GM18907 (cell line): Measurements from ENCODE around the gene DNAJC30.
"Not testable (repeated sequence)": the region's sequence is repeated elsewhere in the genome, so short reads cannot be mapped to it uniquely, and the experiment has no call there.

Experiments
- ATAC-seq: cut with Tn5 transposase; IDR thresholded peaks from one replicate; pipeline ENCODE4 v1.9.1; 2021; ENCODE audit warnings: mild to moderate bottlenecking, moderate library complexity; ENCODE audit not compliant: unreplicated experiment

Gene DNAJC30

GRCh38 chr7:73683788-73684693, 788 bp upstream of the DNAJC30 start:
- peak; percentile 10 for ATAC-seq

GRCh38 chr7:73682745-73683055, 553 bp downstream of the DNAJC30 start:
- no peak for ATAC-seq

- no peak for ATAC-seq
Measured at GRCh38 chr7:73681031-73681430, 2.2 kb downstream of the DNAJC30 start.

GRCh38 chr7:73680501-73680900, 2.8 kb downstream of the DNAJC30 start:
- no peak for ATAC-seq

DNA sequence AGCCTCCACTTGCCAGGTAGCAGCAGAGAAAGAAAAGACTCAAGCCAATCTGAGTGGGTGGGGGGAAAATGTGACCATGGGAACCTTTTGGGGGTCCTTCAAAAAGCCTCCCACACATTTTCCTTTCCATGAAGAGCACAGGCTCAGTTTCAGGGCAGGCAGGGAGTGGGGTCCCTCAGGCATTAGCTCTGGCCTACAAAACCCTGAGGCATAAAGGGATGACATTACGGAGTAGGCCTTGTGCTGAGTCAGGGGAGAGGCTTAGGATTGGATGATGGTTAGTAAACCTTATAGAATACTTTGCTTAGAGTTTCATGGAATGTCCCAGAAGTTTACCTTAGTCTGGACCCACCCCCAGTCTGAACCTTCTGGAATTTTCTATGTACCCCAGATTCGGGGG, 3.5 kb downstream of the DNAJC30 start:
- ATAC-seq = no peak

- no peak for ATAC-seq
Measured at GRCh38 chr7:73678862-73679261, 4.4 kb downstream of the DNAJC30 start.

- ATAC-seq = not testable (repeated sequence)
Measured at GRCh38 chr7:73676062-73676461, 7.2 kb downstream of the DNAJC30 start.

GRCh38 chr7:73674468-73675124, 8.7 kb downstream of the DNAJC30 start:
- no peak for ATAC-seq

- ATAC-seq = no peak
Measured at GRCh38 chr7:73671857-73672445, 11.3 kb downstream of the DNAJC30 start.

- ATAC-seq = no peak
Measured at GRCh38 chr7:73671322-73671661, 12.0 kb downstream of the DNAJC30 start.

GRCh38 chr7:73669858-73670385, 13.3 kb downstream of the DNAJC30 start:
- ATAC-seq = no peak

DNA sequence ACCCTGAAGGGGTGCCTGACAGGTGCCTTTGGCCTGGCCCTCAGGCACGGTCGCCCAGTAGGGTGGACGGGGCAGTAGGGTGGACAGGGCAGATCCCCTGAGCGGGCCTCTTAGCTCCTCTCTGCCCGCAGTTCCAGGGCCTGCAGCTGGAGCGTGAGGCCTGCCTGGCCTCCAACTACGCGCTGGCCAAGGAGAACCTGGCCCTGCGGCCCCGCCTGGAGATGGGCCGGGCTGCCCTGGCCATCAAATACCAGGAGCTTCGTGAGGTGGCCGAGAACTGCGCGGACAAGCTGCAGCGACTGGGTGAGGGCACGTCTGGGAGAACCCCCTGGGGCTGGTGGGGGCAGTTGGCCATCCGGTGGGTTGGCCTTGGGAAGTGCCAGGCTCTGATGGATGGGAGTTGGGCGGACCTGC, 14.0 kb downstream of the DNAJC30 start:
- ATAC-seq = no peak

DNA sequence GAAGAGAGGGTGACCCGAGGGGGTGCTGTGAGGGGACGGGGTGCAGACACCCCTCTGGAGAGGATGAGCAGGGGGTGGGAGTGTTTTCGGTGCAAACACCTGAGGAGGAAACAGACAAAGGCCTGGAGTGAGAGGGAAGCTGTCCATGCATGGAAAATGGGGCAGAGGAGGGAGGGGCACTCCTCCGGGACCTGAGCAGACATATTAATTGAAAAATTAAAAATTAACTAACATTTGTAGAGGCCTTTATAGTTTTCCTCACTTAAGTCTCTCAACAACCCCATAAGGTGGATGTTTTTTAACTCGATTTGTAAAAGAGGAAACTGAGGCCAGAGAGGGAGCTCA, 14.4 kb downstream of the DNAJC30 start:
- no peak for ATAC-seq

GRCh38 chr7:73668103-73668885, 15.0 kb downstream of the DNAJC30 start:
- peak; percentile 21 for ATAC-seq

DNA sequence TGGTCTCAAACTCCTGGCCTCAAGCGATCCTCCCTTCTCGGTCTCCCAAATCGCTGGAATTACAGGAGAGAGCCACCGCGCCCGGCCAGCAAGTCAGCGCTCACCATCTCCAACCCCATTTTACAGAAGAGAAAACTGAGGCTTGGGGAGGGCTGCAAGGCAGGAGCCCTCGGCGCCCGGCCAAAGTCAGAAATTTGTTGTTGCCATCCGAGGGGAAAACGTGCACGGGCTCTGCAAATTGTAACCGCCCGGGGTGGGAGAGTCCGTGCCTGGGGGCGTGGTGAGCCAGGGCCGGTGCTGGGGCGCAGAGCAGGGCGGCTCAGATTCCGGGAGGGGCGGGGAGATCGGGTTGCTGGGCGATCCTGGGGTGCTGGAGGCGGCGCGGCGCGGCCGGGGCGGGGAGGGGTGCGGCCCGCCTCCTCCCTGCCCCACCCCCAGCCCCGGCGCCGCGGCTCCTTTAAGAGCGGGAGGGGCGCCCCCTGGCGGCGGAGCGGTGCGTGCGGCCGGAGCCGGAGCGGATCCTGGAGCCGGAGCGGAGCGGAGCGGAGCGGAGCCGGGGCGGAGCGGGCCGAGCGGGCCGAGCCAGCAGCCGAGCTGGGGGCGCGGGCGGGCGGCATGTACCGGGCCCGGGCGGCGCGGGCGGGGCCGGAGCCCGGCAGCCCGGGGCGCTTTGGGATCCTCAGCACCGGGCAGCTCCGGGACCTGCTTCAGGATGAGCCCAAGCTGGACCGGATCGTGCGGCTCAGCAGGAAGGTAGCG, 15.7 kb downstream of the DNAJC30 start, which contains the start of gene VPS37D:
VPS37D (plus strand) TSS at position 488 of the 759 bp plus-strand sequence; CDS start at position 616, 128 bp downstream.
- peak; percentile 87 for ATAC-seq

DNA sequence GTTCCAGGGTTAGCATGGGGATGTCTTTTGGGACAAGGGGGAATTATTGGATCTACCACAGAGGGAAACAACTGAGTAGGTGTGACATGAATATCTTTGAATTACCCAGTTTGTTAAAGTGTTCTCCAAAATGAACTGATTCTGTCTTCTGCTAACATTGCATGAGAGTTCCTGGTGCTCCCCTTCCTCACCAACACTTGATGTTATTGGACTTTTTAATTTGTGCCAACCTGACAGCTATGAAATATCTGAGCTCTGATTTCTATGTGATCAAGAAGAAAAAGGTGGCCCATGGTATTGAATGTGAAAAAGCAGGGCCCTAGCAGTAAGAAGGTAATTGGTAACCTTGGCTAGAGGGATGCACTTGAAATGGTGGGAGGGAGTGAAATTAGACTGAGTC, 20.2 kb downstream of the DNAJC30 start:
- ATAC-seq = no peak

GRCh38 chr7:73660594-73660993, 22.7 kb downstream of the DNAJC30 start:
- not testable (repeated sequence) for ATAC-seq

GRCh38 chr7:73659983-73660382, 23.3 kb downstream of the DNAJC30 start:
- ATAC-seq = no peak

- ATAC-seq = not testable (repeated sequence)
Measured at GRCh38 chr7:73655309-73655708, 27.9 kb downstream of the DNAJC30 start.

- no peak for ATAC-seq
Measured at GRCh38 chr7:73652541-73652949, 30.7 kb downstream of the DNAJC30 start.
